NAMALWA (cell line): ENCODE measurements around the gene PYGM.
"Not testable (repeated sequence)": the region's sequence is repeated elsewhere in the genome, so short reads cannot be mapped to it uniquely, and the experiment has no call there.

ENCODE experiments used
- DNase-seq: peaks from one replicate; pipeline ENCODE4 v3.0.0-alpha.2; 2015; ENCODE audit warnings: low spot score

Gene PYGM

DNA sequence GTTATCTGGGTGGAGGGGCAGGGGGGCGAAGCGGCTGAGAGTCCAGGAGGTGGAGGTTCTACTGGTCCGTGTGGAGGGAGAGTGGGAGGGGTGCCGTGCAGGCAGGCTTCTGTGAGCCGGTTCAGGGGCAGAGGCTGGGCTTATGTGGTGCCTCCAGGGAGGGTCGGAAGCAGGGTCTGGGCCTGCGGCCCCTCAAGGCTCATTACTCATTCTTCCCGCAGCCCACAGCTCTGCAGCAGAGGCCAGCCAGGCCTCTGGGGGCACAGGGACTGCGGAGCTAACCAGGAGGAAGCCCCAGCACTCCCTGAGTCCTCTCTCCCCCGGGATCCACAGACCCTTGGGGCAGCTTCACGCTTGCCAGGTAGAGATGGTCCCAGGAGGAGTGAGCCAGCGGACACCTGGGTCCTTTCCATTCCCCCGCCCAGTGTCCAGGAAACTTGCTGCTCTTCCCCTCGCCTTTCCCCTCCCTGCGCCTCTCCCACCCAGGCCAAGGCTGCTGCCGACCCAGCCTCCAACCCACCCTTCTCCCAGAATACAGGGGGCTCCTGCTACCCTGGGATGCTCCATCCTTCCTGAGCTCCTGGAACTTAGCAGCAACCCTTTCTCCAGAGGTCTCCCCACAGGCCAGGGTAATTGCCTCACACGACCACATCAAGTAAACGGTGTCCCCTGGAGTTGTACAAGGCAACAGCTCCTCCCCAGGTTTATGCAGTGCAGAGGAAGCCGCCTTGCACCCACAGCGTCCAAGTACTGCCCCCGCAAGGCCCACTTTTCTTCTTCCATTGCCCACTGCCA is 43.1 kb downstream of the PYGM start:
- no peak for DNase-seq

DNA sequence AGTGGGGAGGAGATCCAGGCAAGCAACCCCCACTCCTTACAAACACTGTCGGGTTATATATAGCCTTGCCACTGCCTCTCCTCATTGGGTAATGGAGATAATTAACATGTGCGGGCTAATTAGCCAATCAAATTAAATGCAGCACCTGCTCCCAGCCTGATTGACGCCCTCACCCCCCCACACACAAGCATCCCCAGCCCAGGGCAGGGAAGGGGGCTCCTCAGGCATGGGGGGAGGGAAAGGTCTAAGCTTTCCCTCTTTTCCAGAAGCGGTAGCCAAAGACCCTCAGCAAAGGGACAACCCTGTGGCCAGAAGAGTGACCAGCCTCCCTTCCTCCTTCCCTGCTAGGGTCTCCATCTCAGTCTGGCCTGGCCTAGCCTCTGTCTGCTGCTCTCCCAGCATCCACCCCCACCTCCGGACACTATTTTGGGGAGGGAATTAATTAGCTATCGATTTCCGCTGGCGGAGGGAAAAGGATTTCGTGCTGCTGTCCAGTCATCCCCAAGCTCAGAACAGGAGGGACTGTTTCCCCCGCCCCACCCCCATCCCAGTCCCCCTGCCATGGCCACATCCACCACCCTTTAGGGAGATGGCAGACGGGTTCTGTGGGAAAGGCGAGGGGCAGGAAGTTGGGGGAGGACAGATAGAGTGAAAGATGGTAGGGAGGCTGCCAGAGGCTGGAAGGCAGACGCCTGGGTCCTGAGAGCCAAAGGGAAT is 43.9 kb downstream of the PYGM start:
- DNase-seq, result no peak

DNA sequence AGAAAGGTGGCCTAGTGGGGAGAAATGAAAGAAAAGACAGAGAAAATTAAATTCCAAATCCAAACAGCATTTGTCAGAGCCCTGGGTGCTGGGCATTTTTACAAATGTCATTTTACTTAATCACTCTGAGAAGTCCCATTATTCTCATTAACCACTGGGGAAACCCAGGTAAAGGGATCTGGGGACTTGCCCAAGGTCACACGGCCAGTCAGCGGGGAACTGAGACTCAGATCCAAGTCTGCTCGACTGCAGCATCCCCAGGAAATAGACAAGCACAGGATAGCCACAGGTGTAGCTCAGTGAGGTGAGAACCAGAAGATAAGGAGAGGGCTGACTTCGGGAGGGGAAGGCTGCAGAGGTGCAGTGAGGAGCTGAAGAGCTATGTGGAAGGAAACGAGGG is 44.7 kb downstream of the PYGM start:
- DNase-seq, result no peak

DNA sequence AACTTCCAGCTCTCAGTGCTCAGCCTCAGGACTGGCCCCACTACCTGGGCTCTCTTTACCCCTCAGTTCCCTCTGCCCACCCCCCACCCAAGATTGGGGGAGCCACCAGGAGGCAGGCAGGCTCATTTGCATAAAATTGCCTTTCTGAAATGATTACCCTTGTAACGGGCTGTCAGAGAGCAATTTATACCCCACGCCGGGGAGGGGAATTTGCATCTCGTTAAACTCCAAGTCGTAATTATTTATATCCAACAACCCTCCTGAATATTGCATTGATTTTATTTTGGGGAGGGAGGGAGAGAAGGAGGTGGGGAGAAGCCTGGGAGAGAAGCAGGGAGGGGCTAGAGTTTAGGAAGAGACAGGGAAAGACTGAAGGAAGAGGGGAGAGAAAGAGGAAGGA is 45.1 kb downstream of the PYGM start:
- no peak for DNase-seq

DNA sequence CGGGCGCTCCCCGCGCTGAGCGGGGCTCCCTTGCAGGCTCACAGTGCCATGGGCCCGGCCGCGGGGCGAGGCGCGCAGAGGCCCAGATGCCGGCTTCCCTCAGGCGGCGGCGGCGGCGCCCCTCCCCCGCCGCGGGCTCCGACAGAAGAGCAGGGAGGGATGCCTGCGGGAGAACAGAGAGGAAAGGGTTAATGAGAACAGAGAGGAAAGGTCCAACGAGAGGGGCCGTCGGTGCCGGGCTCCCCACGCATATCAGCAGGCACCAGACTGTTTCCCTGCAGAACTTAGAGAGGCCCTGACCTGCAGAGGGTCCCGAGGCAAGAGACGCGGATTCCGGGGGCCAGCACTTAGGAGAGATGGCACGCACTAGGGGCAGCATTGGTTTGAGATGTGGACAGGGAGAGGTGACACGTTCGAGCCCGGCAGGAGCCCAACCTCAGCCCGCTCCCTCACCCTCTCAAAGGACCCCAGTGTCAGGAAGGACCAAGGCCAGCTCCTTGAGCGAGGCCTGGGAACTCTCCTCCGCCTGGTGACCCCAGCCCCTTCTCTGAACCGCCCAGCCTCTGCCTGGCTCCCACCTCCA is 45.9 kb downstream of the PYGM start:
- no peak for DNase-seq

DNA sequence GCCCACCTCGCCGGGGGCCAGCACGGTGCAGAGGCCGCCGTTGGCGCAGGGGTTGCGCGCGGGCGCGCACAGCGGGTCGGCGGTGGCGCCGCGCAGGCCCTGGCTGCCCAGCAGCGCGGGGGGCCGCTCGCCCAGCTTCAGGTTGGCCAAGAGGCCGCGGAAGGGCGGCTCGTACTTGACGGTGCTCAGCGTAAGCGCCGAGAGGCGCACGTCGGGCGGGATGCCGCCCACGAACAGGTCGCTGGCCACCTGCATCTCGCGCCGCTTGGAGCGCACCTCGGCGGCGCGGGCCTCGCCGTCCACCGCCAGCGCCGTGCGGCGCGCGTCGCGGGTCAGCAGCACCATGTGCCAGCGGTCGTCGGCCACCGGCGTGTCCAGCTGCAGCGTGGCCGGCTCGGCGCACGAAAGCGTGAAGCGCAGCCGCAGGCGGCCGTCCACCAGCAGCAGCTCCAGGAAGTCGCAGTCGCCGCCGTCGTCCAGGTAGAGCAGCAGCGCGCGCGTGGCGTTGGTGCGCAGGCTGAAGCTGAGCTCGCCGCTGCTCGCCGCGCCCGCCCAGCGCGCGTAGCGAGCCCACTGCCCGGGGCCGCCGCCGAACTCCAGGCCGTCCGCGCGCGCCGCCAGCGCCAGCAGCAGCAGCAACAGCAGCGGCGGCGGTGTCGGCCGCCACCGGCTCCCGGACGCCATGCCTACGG is 46.6 kb downstream of the PYGM start:
- no peak for DNase-seq

DNA sequence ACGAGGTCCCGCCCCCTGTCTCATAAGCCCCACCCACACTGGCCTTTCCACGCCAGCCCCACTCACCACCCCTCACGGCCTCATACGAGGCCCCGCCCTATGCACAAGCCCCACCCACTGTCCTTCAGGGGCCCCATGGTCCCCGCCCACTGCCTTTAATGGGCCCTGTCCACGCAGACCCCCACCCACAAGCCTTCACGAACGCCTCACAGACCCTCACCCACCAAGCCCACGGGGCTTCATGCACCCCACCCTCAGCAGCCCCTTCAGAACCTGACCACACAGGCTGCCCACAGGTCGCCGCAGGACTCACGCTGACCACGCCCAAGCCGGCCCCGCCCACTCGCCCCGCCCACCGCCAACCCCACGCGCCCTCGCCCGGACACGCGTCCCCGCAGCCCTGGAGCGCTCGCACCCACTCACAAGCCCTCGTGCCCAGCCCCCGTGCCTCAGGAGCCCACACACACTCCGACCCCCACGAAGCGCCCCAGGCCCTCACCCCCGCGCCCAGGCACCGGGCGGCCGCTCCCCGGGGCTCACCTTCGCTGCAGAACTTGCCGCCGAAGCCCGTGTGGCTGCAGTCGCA is 47.3 kb downstream of the PYGM start:
- DNase-seq, result no peak

DNA sequence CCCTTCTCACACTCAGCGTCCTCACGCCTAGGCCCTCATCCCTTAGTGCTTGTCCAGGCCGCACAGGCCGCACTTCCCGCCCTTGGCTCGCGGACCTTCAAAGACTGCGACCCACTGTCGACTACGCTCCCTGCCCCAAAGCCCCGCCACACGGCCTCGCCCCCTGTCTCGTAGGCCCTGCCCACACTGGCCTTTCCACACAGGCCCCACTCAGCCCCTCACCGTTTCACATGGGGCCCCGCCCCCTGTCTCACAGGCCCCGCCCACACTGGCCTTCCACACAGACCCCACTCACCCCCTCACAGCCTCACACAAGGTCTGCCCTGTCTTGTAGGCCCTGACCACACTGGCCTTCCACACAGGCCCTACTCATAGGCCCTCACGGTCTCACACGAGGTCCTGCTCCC is 47.8 kb downstream of the PYGM start:
- DNase-seq, result no peak

DNA sequence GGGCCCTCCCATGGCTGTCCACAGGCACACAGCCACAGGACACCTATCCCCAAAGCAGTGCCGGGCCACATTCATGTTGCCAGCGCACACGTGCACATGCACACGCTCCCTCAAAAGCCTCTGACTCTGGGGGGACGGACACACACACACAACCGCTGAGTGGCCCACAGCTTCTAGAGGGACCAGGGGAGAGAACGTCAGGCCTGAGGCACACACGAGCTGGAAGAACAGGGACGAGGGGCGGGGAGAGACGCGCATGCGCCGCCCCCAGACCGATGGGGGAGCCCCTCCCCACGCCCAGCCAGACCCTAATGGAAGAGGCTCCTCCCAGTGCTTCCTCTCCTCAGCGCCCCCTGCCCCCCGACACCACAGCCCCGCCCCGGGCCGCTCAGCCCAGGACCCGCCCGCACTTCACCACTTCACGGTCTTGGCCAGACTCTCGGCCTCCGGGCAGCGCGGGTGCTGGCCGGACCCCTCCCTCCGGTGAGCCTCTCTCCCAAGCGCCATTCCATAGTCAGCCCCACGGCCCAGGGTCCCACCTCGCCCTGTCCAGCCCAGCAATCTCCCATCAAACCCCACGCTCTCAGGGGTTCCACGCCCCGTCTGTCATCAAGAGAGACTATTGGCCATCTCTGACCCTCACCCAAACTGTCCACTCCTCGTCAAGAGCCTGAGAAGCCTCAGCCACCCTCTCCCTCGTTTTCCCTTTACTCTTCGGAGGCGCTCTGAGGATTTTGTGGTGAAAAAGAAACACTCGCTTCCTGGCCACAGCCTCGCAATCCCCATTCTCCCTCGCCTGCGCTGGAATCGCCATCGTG is 48.4 kb downstream of the PYGM start:
- DNase-seq, result no peak

DNA sequence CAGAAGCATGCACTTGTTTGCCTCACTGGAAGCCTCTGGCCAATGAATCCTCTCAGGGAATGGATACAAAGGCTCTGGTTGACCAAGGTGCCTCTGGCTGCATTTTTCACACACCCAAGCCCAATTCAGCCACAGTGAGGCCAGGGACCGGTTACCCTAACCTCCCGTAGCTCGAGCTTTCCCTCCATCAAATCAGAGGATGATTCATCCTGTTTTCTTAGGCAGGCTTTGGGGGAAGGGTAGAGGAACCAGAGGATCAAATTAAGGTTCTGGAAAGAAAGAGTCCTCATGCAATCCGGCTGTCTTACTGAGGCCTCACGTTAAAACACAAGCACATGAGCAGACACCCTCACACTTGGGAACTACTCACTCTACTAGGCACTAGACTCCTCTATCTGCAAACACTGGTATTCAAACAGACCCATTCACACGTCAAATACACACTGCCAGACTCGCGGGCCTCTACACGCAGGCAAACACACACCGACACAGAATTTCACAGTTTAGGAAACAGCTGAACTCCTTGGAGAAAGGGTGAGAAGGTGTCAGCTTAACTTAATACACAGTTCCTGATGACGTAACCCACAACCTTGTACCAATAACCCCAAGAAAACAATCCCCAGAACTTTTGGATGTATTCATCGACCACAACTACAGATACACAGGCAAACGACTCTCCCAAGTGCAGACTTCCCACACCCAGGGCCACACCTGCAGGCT is 49.2 kb downstream of the PYGM start:
- DNase-seq, result no peak

DNA sequence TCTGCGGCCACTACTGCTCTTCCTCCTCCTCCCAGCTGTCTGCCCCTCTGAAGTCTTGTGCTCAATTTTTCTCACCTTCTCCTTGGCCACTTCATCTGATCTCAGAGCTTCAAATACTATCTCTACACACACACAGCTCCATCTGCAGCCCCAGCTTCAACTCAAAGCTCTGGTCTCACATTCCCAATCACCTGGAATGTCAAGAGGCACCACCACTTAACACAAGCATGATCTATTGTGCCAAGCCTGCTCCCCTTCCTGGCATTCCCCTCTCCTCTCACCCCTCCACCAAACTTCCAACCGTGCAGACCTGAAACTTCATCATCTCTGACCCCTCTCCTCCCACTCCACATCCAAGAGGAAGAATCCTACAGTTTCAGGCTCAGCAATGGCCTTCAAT is 54.3 kb downstream of the PYGM start:
- no peak for DNase-seq

DNA sequence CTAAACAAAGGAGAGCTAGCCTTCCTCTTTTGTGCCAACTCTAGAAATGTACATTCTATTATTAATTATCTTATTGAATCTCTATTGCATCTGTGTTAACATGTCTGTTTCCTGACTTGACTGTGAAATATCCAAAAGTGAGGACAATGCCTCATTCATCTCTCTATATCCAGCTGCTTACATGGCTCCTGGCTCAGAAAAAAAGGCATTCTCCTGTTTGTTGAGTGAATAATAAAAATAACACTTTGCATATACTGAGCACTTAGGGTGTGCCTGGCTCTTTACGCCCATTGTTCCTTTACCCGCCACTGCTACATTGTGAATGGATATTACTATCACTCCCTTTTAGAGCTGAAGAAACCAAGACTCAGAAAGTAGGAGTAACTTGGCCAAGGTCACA is 56.7 kb downstream of the PYGM start:
- DNase-seq, result no peak

DNA sequence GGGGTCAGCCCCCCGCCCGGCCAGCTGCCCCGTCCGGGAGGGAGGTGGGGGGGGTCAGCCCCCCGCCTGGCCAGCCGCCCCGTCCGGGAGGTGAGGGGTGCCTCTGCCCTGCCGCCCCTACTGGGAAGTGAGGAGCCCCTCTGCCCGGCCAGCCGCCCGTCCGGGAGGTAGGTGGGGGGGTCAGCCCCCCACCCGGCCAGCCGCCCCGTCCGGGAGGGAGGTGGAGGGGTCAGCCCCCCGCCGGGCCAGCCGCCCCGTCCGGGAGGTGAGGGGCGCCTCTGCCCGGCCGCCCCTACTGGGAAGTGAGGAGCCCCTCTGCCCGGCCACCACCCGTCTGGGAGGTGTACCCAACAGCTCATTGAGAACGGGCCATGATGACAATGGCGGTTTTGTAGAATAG is 57.8 kb downstream of the PYGM start:
- DNase-seq, result not testable (repeated sequence)

DNA sequence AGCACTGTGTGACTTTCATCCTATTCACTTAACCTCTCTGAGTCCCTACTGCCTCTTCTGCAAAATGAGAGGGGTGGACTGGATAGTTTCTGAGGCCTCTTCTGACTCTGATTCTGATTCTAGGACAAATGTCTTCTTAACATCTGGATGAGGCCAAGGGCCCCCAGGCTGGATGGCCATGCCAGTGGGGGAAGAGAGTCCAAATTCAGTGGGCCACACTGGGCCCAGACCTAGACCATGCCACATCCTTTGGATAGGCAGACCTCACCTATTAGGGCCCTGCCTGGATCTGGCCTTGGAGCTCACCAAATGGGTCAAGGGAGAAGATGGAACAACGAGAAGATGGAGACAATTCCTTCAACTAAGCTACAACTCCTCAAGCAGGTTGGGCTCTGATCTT is 61.3 kb downstream of the PYGM start:
- no peak for DNase-seq

DNA sequence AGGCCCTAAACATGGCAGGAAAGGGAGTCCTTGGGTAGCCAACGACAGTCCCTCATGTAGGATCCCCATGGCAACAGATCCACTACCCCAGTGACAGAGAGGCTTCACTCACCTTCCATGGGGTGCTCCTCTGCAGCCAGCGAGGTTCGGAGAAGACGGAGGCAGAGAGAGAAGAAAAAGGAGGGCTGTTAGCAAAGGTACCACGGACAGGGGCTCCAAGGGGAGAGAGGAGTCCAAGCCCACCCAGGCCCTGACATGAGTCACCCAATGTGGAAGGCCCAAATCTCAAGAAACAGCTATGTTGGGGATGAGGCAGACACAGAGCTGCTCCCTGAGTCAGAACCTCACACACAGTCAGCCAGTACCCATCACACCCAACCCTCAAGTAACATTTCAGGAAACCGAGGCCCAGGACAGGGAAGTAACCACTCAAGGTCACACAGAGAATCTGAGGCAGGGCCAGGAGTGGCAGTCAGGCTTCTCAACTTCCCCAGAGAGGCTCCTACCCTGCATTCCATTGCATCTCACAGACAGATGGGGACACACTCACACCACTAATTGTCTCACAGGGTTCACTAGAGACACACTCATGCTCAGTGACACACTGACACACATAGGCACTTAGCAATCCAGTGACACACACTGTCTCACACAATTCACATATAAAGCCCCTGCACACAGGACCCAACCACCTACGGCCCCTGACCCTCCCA is 62.0 kb downstream of the PYGM start:
- DNase-seq, result no peak
